ENCODE results near the gene MRPL11.

DNA sequence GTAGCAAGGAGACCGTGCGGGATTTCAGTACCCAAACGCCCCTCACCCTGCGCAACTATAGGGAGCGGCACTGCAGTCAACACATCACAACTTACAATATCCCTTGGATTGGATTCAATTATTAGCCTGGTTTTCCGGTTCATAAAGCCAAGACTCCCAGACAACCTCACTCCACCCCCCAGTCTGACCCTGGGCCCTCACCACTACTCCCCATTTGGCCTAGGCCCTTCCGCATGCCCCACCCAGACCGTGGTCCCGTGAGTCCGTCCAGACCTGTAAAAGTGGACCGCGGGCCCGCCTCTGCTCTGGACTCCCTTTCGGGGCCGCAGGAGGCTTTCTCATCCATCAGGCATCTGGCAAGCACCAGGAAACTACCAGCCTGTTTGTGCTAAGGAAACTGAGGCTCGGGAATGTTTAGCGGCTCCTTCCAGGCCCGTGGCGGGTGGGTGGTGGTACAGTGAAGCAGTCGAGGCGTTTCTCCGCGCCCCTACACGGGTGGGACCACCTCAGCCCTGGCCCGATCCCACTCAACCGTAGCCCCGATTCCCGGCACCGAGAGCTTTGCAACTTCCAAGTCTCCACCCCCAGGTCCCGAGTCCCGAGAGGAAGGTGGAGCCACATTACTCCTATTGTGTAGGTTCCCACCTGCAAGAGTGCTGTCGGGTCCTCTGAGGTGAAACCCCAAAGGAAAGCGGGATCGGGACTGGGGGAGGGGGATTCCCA, 40.9 kb upstream of the MRPL11 start:
- no peak for TF ChIP-seq EZH2 (IDR thresholded peaks at IDR 0.05; ENCODE audit: borderline replicate concordance)
- TF ChIP-seq, protein P1, sequence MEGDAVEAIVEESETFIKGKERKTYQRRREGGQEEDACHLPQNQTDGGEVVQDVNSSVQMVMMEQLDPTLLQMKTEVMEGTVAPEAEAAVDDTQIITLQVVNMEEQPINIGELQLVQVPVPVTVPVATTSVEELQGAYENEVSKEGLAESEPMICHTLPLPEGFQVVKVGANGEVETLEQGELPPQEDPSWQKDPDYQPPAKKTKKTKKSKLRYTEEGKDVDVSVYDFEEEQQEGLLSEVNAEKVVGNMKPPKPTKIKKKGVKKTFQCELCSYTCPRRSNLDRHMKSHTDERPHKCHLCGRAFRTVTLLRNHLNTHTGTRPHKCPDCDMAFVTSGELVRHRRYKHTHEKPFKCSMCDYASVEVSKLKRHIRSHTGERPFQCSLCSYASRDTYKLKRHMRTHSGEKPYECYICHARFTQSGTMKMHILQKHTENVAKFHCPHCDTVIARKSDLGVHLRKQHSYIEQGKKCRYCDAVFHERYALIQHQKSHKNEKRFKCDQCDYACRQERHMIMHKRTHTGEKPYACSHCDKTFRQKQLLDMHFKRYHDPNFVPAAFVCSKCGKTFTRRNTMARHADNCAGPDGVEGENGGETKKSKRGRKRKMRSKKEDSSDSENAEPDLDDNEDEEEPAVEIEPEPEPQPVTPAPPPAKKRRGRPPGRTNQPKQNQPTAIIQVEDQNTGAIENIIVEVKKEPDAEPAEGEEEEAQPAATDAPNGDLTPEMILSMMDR (IDR thresholded peaks at IDR 0.05; ENCODE audit: poor library complexity): no peak
- no peak for TF ChIP-seq EZH2phosphoT487 (IDR thresholded peaks at IDR 0.05; ENCODE audit: low read depth, severe bottlenecking, unreplicated experiment)
